HG02642 (cell line): ENCODE data around the gene OR2F1.

Source experiments
- ATAC-seq: cut with Tn5 transposase; IDR thresholded peaks from one replicate; pipeline ENCODE4 v1.9.1; 2021; ENCODE audit warnings: mild to moderate bottlenecking; ENCODE audit not compliant: unreplicated experiment, poor library complexity

OR2F1 gene

GRCh38 chr7:143954544-143954943, at the start of gene OR2F1:
Gene OR2F1 (plus strand): TSS chr7:143954844. CDS start chr7:143959971, 5,127 bp downstream.
- no peak for ATAC-seq

GRCh38 chr7:143905509-143905908, 49.1 kb upstream of the OR2F1 start:
- ATAC-seq, result no peak

GRCh38 chr7:143906151-143906550, 48.5 kb upstream of the OR2F1 start:
- no peak for ATAC-seq

- no peak for ATAC-seq
These were observed 47.7 kb upstream of the OR2F1 start for GRCh38 chr7:143906895-143907294.

- ATAC-seq, result no peak
These were observed 46.5 kb upstream of the OR2F1 start for GRCh38 chr7:143908120-143908519.

GRCh38 chr7:143909863-143910262, 44.8 kb upstream of the OR2F1 start:
- ATAC-seq, result no peak

- ATAC-seq, result no peak
These were observed 44.0 kb upstream of the OR2F1 start for GRCh38 chr7:143910473-143911248.

GRCh38 chr7:143913945-143914615, 40.6 kb upstream of the OR2F1 start:
- ATAC-seq, result no peak

- no peak for ATAC-seq
These were observed 39.5 kb upstream of the OR2F1 start for GRCh38 chr7:143914938-143915652.

- ATAC-seq, result no peak
These were observed 29.8 kb upstream of the OR2F1 start for GRCh38 chr7:143924851-143925250.

- no peak for ATAC-seq
These were observed 25.3 kb upstream of the OR2F1 start for GRCh38 chr7:143929224-143929920.

- no peak for ATAC-seq
These were observed 22.9 kb upstream of the OR2F1 start for GRCh38 chr7:143931739-143932138.

- no peak for ATAC-seq
These were observed 19.9 kb upstream of the OR2F1 start, which contains the start of gene OR2F2 for GRCh38 chr7:143934526-143935325. Gene OR2F2 (plus strand): TSS chr7:143935233. CDS start chr7:143935233, 0 bp downstream.

GRCh38 chr7:143936087-143937009, 18.3 kb upstream of the OR2F1 start:
- no peak for ATAC-seq

- ATAC-seq, result no peak
These were observed 16.0 kb upstream of the OR2F1 start for GRCh38 chr7:143938379-143939243.

GRCh38 chr7:143945423-143945822, 9.2 kb upstream of the OR2F1 start:
- no peak for ATAC-seq

GRCh38 chr7:143947111-143947510, 7.5 kb upstream of the OR2F1 start:
- ATAC-seq, result no peak

GRCh38 chr7:143948733-143949132, 5.9 kb upstream of the OR2F1 start:
- ATAC-seq, result no peak
